CD1c-positive myeloid dendritic cell (primary cell): ENCODE data around the gene PSKH1.

ENCODE experiments used
- DNase-seq: peaks from one replicate; pipeline ENCODE4 v3.0.0-alpha.2; 2016; ENCODE audit errors: extremely low spot score

Gene PSKH1

GRCh38 chr16:67940446-67941089, 47.5 kb downstream of the PSKH1 start:
- no peak for DNase-seq

GRCh38 chr16:67941469-67942199, 48.6 kb downstream of the PSKH1 start:
- DNase-seq, result no peak

- peak; percentile 37 for DNase-seq
Measured at GRCh38 chr16:67942200-67942509, 49.1 kb downstream of the PSKH1 start.

GRCh38 chr16:67942510-67943255, 49.6 kb downstream of the PSKH1 start:
- DNase-seq, result no peak

GRCh38 chr16:67943256-67943618, 50.2 kb downstream of the PSKH1 start:
- DNase-seq, result no peak

GRCh38 chr16:67943619-67944504, 50.8 kb downstream of the PSKH1 start, which contains the start of gene LCAT:
TSS of gene LCAT (minus strand) at chr16:67944120. CDS start at chr16:67944101, 19 bp downstream.
- no peak for DNase-seq

GRCh38 chr16:67944690-67945391, 51.8 kb downstream of the PSKH1 start:
- no peak for DNase-seq

GRCh38 chr16:67945392-67945933, 52.4 kb downstream of the PSKH1 start:
- no peak for DNase-seq

- DNase-seq, result no peak
Measured at GRCh38 chr16:67946128-67946569, 53.1 kb downstream of the PSKH1 start.

GRCh38 chr16:67946966-67947558, 54.0 kb downstream of the PSKH1 start:
- no peak for DNase-seq

- no peak for DNase-seq
Measured at GRCh38 chr16:67948015-67948414, 55.0 kb downstream of the PSKH1 start.

GRCh38 chr16:67949645-67950044, 56.6 kb downstream of the PSKH1 start:
- no peak for DNase-seq

GRCh38 chr16:67950335-67950843, 57.3 kb downstream of the PSKH1 start:
- no peak for DNase-seq

GRCh38 chr16:67951485-67951884, 58.4 kb downstream of the PSKH1 start:
- no peak for DNase-seq

- no peak for DNase-seq
Measured at GRCh38 chr16:67953641-67954375, 60.8 kb downstream of the PSKH1 start.

- DNase-seq, result no peak
Measured at GRCh38 chr16:67954421-67955196, 61.6 kb downstream of the PSKH1 start.

- no peak for DNase-seq
Measured at GRCh38 chr16:67957622-67958021, 64.6 kb downstream of the PSKH1 start.

GRCh38 chr16:67959536-67960329, 66.7 kb downstream of the PSKH1 start:
- no peak for DNase-seq
